Middle frontal gyrus (tissue), 1 donor: Measurements from ENCODE around the gene SUPT16H.
A peak's percentile ranks its signal among the peaks of the same experiment; 100 is the strongest.
"Not testable (repeated sequence)": the region's sequence is repeated elsewhere in the genome, so short reads cannot be mapped to it uniquely, and the experiment has no call there.

ENCODE experiments used
- DNase-seq: peaks from one replicate; pipeline ENCODE4 v3.0.0-alpha.2; 2015; ENCODE audit warnings: low spot score; ENCODE audit errors: extremely low spot score

SUPT16H gene

GRCh38 chr14:21367582-21368144, 16.2 kb downstream of the SUPT16H start:
- DNase-seq = no peak

- no peak for DNase-seq
Observed at GRCh38 chr14:21356511-21356910, 27.3 kb downstream of the SUPT16H start.

- DNase-seq = no peak
Observed at GRCh38 chr14:21352587-21352986, 31.2 kb downstream of the SUPT16H start.

GRCh38 chr14:21350539-21350938, 33.3 kb downstream of the SUPT16H start:
- no peak for DNase-seq

- DNase-seq = no peak
Observed at GRCh38 chr14:21347201-21347600, 36.6 kb downstream of the SUPT16H start.

GRCh38 chr14:21346532-21347135, 37.2 kb downstream of the SUPT16H start:
- DNase-seq = no peak

GRCh38 chr14:21343035-21343794, 40.6 kb downstream of the SUPT16H start:
- no peak for DNase-seq

GRCh38 chr14:21334202-21334906, 49.5 kb downstream of the SUPT16H start:
- DNase-seq = no peak

GRCh38 chr14:21332950-21333349, 50.9 kb downstream of the SUPT16H start:
- DNase-seq = no peak

- DNase-seq = no peak
Observed at GRCh38 chr14:21326972-21327371, 56.8 kb downstream of the SUPT16H start.

- no peak for DNase-seq
Observed at GRCh38 chr14:21322716-21323115, 61.1 kb downstream of the SUPT16H start.

- no peak for DNase-seq
Observed at GRCh38 chr14:21320913-21321312, 62.9 kb downstream of the SUPT16H start.

GRCh38 chr14:21317398-21317797, 66.4 kb downstream of the SUPT16H start:
- DNase-seq = no peak

- DNase-seq = no peak
Observed at GRCh38 chr14:21313512-21313911, 70.3 kb downstream of the SUPT16H start.

GRCh38 chr14:21311614-21312013, 72.2 kb downstream of the SUPT16H start:
- no peak for DNase-seq

GRCh38 chr14:21309956-21310355, 73.9 kb downstream of the SUPT16H start:
- DNase-seq = no peak

GRCh38 chr14:21309238-21309636, 74.6 kb downstream of the SUPT16H start:
- no peak for DNase-seq

- DNase-seq = peak; percentile 24
Observed at GRCh38 chr14:21308479-21309237, 75.2 kb downstream of the SUPT16H start.

- no peak for DNase-seq
Observed at GRCh38 chr14:21308132-21308478, 75.7 kb downstream of the SUPT16H start.

GRCh38 chr14:21307637-21308036, 76.2 kb downstream of the SUPT16H start:
- DNase-seq = no peak

- DNase-seq = not testable (repeated sequence)
Observed at GRCh38 chr14:21302836-21303140, 81.0 kb downstream of the SUPT16H start.
